Measurements from ENCODE around the gene OSBPL2. TPM values are rescaled to one million over a fixed set of nuclear protein-coding genes. Genes with fewer than 3 reads are reported as not detected.

Gene OSBPL2
- total and polyA plus RNA-seq, 2 donors (not counting 3 experiments of a cell fraction or from before 2014, with no cell fraction given), result 13.1 to 33.0 TPM

- TF ChIP-seq GATA2 (IDR thresholded peaks at IDR 0.05; ENCODE audit: insufficient read depth, insufficient read length, low read depth, low read length) (no peak), FOS (IDR thresholded peaks at IDR 0.05; ENCODE audit: borderline replicate concordance, insufficient read depth, low read length) (no peak), POLR2A (IDR thresholded peaks at IDR 0.05; ENCODE audit: low read depth, low read length) (no peak), EZH2 (IDR thresholded peaks at IDR 0.05; ENCODE audit: borderline replicate concordance, low read depth, low read length, severe bottlenecking) (no peak), MYC (IDR thresholded peaks at IDR 0.05; ENCODE audit: low read depth, low read length) (no peak), JUN (IDR thresholded peaks at IDR 0.05; ENCODE audit: borderline replicate concordance, insufficient read depth, insufficient read length, low read depth) (no peak), CTCF (IDR thresholded peaks at IDR 0.05; ENCODE audit: extremely low read depth in 1 of 2, insufficient read depth in 1 of 2, low read depth in 1 of 2, low read length in 2 of 2) (no peak), POLR2AphosphoS5 (IDR thresholded peaks at IDR 0.05; ENCODE audit: insufficient read depth, low read depth, low read length) (no peak), MAX (IDR thresholded peaks at IDR 0.05; ENCODE audit: insufficient read depth, insufficient read length) (no peak)
- BruUV-seq (replicated peaks), result no TSS peak
- dilution Hi-C loops (cut with MboI; ENCODE audit: extremely low pct_ligation_motif_present, low sequenced_read_pairs), result no loop called here
Observed at GRCh38 chr20:62331347-62331746, 93.0 kb downstream of the OSBPL2 start.

More at GRCh38 chr20:62331347-62331746, 93.0 kb downstream of the OSBPL2 start:
- POLR2A ChIA-PET, result no interaction called here
- H3K79me2 ChIP-seq (ENCODE audit: control insufficient read depth, insufficient read depth, low read length), result no peaks in the 10 kb centered on the region
- H3K9me3 ChIP-seq (replicated peaks; ENCODE audit: control insufficient read depth, insufficient read depth, low read length), result no peaks in the 10 kb centered on the region
- H3K9me1 ChIP-seq (replicated peaks; ENCODE audit: control insufficient read depth, extremely low read depth, insufficient read depth, low read length), result no peaks in the 10 kb centered on the region
- CTCF ChIA-PET, result interaction anchor here (0.8 kb wide), 1 partner anchor 51 kb away, joined by 3 read pairs; no protein-coding TSS in a partner anchor
- no peak overlapping the region for H3K9ac ChIP-seq (replicated peaks; ENCODE audit: extremely low read depth, insufficient read depth, low read length)
- H3K4me1 ChIP-seq (ENCODE audit: control insufficient read depth, extremely low read depth, insufficient read depth, low read length), result no peaks in the 10 kb centered on the region
- H3K36me3 ChIP-seq (ENCODE audit: control insufficient read depth in 2 of 2, extremely low read depth in 1 of 2, insufficient read depth in 2 of 2, low read length in 2 of 2), result peaks cover 14 to 61% of the 10 kb centered on the region in 2 experiments
- intact Hi-C loops (cut with micrococcal nuclease), result no loop called here
- FAIRE-seq (no peak), DNase-seq (ENCODE audit: low read depth, low spot score) (no peak)
- no peaks in the 10 kb centered on the region for H3K27me3 ChIP-seq (ENCODE audit: control insufficient read depth in 2 of 2, insufficient read depth in 2 of 2, low read length in 2 of 2)
- no peak overlapping the region for H3K4me3 ChIP-seq (replicated peaks in 1 of 3; ENCODE audit: insufficient read depth in 1 of 3, low read depth in 1 of 3, low read length in 3 of 3)
- no peak overlapping the region for H3K27ac ChIP-seq (ENCODE audit: insufficient read depth, low read depth, low read length)
- H2AFZ ChIP-seq (ENCODE audit: low read depth, low read length), result no peak overlapping the region
- no peak overlapping the region for H3K4me2 ChIP-seq (ENCODE audit: insufficient read depth, low read length)
- no peaks in the 10 kb centered on the region for H4K20me1 ChIP-seq (replicated peaks; ENCODE audit: control insufficient read depth, extremely low read depth, insufficient read depth, low read length)

Data from endothelial cell of umbilical vein (primary cell).